NCI-H510A (cell line): Measurements from ENCODE around the gene SLC9A5.

Source experiments
- DNase-seq: peaks from one replicate; lab custom pipeline; 2025; lab: John Stamatoyannopoulos, UW

SLC9A5 gene

DNA sequence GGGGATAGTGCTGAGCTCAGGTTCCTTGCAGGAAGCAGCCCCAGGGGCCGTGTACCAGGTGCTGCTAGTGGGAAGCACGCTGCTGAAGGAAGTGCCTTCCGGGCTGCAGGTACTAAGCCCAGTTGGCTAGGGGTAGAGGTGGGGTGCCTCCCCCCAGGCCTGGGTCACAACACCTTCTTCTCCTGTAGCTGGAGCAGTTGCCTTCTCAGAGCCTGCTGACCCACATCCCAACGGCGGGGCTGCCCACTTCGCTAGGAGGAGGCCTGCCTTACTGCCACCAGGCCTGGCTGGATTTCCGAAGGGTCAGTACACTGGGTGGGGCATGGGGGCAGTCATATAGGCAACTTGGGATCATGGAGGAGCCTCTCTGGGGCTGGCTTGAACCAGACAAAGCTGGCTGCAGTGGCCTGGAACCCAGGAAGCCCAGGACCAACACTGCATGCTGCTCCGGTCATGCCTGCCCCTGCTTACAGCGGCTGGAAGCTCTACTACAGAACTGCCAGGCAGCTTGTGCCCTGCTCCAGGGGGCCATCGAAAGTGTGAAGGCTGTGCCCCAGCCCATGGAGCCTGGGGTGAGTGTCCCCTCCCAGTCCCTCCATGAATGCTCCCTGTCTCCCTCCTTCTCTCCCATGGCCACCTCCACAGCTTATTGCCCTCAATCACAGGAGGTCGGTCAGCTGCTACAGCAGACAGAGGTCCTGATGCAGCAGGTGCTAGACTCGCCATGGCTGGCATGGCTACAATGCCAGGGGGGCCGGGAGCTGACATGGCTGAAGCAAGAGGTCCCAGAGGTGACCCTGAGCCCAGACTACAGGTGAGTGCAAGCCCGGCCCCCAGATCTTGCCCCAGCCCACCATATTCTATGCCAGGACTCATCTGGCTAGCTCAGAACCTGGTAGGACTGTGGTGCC is 33.0 kb downstream of the SLC9A5 start:
- DNase-seq = no peak

DNA sequence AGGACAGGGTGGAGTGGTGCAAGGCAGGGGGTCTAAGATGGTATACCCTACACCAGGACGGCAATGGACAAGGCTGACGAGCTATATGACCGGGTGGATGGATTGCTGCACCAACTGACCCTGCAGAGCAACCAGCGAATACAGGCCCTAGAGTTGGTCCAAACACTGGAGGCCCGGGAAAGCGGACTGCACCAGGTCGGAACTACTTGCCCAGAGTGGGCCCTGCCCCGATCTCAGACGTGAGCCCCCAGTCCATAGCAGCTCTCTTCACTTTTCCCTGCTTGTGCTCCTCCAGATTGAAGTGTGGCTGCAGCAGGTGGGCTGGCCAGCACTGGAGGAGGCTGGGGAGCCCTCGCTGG is 33.6 kb downstream of the SLC9A5 start:
- no peak for DNase-seq

DNA sequence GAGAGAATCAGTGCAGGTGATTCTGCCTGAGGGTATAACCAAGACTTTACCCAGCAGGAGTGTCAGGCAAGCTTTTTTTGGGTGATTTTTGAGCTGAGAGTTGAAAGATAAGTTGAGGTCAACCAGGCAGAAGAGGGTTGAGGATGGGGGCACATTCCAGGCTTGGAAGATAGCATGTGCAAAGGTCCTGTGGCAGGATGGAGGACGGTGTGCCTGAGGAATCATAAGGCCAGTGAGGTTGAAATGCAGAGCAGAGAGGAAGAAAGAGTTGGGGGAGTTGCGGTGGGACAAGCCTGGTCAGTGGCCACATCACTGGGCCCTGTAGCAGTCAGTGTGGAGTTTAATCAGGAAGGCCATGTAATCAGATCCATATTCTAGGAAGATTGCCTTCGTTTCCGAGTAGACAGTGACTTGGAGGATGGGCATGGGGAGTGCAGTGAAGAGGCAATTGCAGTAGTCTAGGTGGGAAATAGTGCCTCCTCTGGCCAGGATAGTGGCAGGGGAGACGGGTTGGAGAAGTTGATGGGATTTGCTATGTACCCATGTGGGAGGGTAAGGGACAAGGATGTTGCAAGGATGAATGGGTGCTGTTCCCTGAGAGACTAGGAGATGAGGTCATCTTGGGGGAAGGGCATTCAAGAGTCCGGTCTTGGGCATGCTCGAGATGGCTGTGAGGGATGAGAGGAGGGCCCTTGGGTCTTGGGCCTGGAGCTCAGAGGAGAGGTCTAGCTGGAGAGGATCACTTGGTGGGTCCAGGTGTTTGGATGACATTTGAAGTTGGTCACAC is 34.5 kb downstream of the SLC9A5 start:
- DNase-seq = no peak

DNA sequence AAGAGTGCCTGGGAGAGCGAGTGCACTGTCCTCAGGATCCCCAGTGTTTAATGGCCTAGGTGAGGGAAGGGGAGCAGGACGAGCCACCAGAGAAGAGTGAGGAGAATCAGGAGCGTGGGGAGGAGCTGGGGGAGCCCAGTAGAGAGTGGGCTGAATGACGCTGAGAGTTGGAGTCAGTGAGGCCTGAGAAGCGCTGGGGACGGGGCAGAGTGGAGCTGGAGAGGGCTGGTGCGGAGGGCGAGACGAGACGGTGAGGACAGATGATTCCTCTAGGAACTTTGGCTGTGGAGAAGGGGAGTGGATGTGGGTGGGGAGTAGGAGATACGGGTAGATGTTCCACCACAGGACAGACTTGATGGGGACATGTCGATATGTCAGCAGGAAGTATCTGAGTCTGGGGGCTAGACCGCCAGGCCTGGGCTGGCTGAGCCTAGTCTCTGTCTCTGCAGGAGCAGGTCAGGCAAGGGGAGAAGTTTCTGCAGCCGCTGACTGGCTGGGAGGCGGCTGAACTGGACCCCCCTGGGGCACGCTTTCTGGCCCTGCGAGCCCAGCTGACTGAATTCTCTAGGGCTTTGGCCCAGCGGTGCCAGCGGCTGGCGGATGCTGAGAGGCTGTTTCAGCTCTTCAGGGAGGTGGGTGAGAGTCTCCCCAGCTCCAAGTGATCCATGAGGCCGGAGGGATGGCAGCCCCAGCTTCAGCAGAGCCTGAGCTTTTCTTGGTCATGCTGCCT is 35.2 kb downstream of the SLC9A5 start:
- DNase-seq = no peak

DNA sequence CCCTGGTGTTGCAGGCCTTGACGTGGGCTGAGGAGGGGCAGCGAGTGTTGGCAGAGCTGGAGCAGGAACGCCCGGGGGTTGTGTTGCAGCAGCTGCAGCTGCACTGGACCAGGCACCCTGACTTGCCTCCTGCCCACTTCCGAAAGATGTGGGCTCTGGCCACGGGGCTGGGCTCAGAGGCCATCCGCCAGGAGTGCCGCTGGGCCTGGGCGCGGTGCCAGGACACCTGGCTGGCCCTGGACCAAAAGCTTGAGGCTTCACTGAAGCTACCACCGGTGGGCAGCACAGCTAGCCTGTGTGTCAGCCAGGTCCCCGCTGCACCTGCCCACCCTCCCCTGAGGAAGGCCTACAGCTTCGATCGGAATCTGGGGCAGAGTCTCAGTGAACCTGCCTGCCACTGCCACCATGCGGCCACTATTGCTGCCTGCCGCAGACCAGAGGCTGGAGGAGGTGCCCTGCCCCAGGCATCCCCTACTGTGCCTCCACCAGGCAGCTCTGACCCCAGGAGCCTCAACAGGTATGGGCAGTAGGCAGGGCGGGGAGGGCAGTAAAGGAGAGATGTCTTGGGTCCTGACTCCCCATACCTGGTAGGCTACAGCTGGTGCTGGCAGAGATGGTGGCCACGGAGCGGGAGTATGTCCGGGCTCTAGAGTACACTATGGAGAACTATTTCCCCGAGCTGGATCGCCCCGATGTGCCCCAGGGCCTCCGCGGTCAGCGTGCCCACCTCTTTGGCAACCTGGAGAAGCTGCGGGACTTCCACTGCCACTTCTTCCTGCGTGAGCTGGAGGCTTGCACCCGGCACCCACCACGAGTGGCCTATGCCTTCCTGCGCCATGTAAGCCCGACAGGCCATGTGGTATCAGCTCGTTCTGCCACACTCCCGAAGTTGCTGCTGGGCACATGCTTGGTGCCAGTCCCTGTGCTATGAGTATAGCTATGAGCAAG is 36.2 kb downstream of the SLC9A5 start:
- peak; percentile 34 for DNase-seq

DNA sequence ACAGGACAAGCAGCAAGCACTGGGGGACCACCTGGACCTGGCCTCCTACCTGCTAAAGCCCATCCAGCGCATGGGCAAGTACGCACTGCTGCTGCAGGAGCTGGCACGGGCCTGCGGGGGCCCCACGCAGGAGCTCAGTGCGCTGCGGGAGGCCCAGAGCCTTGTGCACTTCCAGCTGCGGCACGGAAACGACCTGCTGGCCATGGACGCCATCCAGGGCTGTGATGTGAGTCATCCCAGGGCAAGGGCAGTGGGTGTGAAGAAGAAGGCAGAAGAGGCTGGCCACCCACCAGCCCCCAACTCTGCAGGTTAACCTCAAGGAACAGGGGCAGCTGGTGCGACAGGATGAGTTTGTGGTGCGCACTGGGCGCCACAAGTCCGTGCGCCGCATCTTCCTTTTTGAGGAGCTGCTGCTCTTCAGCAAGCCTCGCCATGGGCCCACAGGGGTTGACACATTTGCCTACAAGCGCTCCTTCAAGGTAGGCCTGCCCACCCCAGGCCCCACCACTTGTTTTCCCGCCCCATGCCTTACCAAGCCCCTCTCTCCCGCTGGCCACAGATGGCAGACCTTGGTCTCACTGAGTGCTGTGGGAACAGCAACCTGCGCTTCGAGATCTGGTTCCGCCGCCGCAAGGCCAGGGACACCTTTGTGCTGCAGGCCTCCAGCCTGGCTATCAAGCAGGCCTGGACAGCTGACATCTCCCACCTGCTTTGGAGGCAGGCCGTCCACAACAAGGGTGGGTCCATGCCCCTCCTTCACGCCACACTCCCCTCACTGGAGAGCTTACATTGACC is 37.9 kb downstream of the SLC9A5 start:
- DNase-seq = no peak

DNA sequence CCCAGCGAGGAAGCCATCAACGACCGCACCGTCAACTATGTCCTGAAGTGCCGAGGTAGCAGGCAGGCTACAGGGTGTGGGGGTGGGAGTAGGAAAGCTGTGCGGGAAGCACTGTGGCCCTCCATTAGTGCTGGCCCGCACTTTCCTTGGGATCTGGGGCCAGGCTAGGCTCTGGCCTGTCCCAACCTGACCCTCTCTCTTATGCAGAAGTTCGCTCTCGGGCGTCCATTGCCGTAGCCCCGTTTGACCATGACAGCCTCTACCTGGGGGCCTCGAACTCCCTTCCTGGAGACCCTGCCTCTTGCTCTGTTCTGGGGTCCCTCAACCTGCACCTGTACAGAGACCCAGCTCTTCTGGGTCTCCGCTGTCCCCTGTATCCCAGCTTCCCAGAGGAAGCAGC is 39.2 kb downstream of the SLC9A5 start:
- no peak for DNase-seq

DNA sequence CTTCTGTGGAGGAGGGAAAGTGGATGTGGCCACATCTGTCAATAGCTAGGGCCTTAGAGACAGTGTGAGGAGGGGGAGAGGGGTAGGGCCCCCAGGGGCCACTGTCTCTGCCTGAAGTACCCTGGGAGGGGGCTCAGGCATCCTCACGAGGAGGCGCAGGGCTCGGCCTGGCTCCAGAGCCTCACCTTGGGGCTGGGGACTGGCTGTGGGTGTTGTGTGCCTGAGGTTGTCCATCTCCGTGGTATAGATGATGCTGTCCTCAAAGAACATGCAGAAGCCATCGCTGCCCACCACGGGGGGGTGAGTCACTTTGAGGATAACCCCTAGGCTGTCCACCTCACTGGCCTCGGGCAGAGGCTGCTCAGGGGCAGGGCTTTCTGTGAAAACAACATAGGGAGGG is 42.7 kb downstream of the SLC9A5 start:
- no peak for DNase-seq

DNA sequence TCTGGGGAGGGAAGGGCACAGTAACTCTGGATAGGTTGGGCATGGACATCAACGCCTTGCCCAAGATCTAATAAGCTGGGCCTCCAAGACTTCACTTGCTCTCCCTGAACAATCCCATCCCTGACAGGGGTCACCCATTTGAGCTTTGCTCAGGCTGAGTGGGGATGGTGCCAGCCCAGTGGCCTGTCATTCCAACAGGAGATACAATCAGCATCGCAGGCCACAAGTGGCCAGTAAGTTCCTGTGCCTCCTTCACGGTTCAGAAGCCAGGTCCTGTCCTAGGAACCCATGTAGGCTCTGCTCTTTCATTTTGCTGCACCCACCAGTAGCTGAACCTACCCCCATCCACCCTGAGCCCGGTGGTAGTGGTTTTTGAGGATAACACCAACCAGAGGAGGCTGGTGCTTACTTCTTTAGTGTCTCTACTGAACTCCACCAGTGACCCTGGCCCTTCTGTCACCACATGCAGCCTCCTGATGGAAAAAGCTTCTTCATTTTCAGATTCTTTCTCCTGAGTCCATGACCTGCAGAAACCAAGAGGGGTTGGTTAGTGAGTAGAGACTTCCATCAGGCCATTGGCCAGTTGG is 45.5 kb downstream of the SLC9A5 start:
- DNase-seq = no peak

DNA sequence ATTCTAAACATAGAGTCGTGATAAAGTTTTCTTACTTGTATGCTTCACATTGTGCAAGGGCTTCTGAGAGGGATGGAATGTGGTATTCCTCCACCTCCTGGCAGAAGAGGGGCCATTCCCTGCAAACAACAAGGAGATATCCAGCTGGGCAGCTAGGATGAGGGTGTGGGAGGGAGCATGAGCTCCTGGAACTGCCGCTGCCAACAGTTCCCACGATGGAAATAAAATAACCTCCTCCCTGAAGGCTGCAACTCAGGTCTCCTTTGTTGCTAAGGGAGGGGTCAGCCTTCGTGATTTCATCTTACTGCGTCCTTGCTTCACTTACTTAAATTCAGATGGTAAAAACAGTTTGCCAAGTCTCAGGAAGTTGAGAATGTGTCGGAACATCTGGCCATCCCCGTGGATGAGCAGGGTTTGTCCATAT is 46.2 kb downstream of the SLC9A5 start:
- DNase-seq = no peak

DNA sequence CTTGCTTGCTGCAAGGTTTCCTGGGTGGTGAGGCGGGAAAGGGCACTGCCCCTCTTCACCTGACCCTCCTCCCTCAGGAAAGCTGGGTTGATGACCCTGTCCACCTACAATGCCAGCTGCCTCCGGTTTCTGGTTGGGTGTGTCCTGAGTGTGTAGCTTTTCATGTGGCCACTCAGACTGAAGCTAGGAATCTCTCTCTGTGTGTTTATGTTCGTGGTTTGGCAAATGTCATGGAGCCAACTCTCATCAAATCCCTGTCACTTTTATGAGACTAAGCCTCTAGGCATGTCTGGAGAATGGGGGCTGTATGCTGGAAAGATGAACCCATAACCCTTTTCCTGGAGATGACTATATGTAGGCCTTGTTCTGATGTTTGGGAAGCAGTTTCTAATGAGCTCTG is 47.6 kb downstream of the SLC9A5 start:
- no peak for DNase-seq

DNA sequence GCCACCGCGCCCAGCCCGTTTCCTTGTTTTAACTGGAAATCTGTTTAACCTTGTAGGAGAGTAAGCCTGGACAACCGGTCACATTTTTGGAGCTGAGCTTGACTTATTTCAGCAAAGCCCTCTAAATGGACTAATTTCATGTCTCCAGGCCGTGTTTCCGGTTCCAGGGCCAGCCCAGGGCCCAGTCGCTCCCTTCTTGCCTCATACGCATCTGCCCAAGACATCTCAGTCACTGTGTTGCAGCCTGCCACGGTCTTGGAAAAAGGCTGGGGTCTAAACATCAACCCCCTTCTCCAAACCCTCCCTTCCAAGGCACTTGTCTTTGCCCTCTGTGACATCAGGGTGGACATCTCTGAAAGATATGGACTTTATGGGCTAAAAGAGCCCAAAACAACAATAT is 49.5 kb downstream of the SLC9A5 start:
- no peak for DNase-seq

DNA sequence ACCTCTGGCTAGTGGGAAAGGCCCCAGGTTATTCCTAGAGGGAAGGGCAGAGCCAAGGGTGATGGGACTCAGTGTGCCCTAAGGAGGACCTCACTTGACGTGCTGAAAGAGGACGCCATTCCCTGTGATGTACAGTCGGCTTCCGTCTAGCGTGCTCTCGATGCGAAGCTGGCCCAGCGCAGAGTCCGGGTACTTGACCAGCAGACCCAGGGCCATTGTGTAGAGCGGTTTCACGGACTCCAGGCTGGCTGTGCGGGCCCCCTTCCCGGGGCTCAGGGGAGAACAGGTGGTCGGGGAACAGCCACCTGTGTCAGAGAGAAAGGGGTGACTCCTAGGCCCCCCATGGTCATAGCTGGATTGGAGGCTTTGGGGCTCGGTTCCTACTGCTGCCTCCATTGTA is 50.5 kb downstream of the SLC9A5 start:
- no peak for DNase-seq

DNA sequence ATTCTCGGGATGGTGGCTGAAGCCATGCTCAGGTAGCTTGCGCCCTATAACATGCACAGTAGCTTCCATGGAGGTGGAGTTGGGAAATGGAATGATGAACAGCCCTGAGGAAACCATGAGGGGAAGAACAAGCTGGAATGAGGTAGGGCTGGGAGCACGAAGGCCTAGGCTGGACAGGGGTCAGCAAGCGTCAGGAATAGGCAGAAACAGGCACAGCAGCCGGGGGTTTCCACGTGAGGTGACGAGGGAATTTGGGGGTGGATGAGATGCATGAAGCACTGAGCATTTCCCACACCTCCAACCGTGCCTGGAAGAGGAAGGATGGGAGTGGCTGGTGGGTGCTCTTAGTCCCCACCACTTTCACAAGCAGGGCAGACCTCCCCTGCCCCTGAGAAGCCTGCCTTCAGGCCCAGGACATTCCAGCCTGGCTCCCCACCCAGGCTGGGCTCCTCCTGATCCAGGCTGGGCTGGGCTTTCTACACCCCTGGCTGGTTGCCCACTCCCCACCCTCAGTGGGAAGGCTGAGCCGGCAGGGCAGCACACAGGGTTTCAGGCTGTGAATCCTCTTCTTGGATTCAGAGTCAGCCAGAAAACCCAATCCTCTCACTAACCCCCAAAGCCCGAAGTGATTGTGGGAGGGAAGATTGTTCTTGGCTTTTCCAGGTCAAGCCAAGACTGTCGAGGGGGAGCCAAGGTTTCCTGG is 52.5 kb downstream of the SLC9A5 start:
- DNase-seq = no peak

DNA sequence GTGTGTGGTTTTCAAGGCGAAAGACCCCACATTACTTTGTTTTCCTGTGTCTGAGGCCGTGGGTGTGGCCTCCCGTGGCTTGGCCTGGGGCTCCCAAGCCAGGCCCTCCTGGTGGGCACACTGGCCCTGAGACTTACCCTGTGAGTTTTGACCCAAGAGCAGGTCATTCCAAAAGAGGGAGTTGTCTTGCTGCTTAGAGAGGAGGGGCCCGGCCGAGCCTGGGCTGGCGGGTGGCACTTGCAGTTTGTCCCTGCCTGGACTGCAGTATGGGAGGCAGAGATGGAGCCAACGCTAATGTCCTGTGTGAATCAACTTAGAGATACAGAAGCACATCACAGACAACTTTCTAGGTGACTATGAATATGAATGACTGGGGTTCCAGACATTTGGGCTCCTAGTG is 53.3 kb downstream of the SLC9A5 start:
- DNase-seq = no peak

DNA sequence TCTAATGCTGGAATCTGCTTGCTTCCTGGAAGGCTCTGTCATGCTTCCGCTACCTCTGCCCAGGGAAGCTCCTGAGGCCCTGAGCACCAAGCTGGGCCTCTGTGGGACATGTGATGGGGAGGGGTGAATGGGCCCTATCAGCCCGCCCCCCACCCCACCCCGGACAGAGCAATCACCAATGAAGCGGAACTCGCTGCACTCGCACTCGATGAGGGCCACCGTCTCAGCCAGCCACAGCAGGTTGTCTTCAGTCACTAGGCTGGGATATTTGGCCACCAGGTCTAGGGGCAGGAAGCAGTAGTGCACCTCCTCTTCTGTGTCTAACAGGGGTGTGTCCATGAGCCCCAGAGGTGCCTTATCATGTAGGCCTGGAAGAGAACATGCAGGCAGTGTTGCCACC is 54.2 kb downstream of the SLC9A5 start:
- peak; percentile 31 for DNase-seq

DNA sequence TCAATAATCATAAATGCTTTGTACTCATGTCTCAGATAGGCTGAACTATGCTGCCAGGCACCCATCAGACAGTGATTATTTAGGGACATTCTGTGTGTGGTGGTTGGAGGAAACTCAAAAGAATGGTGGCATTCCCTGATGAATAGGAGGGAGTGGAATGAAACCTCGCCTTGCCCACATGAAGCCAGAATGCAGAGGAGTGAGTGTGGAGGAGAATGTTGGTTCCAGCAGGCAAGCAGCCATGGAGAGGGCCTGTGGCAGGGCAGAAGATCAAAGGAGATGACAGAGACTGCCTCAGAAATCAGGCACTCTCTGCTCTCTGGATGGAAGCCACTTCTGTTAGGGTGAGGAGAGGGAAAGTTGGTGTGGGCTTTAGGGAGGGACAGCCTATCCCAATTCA is 55.2 kb downstream of the SLC9A5 start:
- DNase-seq = no peak

DNA sequence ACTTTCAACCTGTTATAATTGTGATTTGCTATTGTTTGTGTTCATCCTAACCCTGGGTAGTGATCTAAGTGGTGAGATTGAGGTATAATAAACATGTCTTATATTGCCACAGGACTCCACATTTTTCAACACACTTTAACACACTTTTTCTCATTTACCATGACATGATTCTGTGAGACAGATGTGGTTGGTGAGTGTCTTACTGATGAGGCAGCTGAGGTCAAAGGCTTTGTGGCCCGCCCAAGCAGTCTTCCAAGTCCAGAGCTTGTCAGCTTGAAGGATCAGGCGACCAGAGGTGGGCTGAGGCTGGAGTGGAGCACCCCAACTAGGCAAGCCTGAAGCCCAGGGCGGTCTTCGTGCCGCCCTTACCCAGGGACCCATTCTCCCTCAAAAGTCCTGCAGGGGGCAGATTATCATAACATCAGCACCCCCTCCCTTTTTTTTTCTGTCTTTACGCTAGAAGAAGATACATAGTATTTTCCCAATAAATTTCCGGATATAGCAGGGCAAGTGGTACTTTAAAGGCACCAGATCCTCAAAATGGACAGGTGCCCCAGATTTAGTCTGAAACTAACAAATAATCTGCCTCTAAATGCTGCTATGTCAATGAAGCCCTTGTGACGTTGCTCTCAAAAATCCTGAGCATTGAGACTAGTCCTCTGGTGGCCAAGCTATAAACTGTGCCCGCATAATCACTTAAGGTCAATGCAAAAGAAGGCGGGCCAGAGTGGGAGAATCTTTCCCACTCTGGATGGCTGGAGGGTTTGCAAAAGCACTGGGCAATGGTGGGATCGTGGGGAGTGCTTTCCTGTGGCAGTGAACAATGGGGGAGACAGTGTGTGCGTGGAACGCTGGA is 56.7 kb downstream of the SLC9A5 start:
- no peak for DNase-seq

DNA sequence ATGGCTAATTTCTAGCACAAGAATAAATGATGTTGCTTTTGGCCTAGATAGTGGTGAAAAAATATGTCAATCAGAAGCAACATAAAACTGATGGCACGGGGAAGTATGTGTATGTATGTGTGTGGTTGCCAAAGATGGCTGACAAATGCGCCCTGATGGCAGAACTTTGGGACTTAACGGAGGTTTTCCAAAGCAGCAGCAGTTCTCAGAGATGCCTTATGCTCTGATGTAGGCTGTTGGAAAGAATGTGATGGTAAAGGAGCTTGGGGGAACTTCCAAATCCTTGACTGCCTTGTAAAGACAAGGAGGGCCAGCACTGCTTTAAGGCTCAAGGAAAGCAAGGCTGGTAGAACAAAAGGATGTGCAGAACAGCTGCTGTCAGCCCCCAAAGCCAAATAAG is 61.8 kb downstream of the SLC9A5 start:
- no peak for DNase-seq
